ENCODE measurements around the gene ANKRD6.

The ANKRD6 gene

GRCh38 chr6:89508755-89509563 is 76.0 kb downstream of the ANKRD6 start:
- Histone ChIP-seq H3K4me1 (ENCODE audit: control insufficient read depth, insufficient read depth, low read length, poor library complexity, severe bottlenecking) (peaks cover 11% of the 10 kb centered on the region), H3K4me3 (ENCODE audit: extremely low read depth, insufficient read depth, low read length, poor library complexity, severe bottlenecking) (no peak overlapping the region), H3K36me3 (ENCODE audit: control insufficient read depth, insufficient read depth, low read length) (no peaks in the 10 kb centered on the region), H3K9me3 (ENCODE audit: control insufficient read depth, low read length) (no peaks in the 10 kb centered on the region), H3K27ac (ENCODE audit: low read depth, low read length, severe bottlenecking) (peak overlapping the region; percentile 50)
- WGBS, 2 experiments (ENCODE audit: insufficient coverage in 2 of 2) = 83 to 88% methylated on average over 2 to 5 of the region's 8 CpGs

GRCh38 chr6:89509777-89510281 is 76.9 kb downstream of the ANKRD6 start:
- Histone ChIP-seq H3K27ac (ENCODE audit: low read depth, low read length, severe bottlenecking) (no peak overlapping the region), H3K4me1 (ENCODE audit: control insufficient read depth, insufficient read depth, low read length, poor library complexity, severe bottlenecking) (peaks cover 11% of the 10 kb centered on the region), H3K4me3 (ENCODE audit: extremely low read depth, insufficient read depth, low read length, poor library complexity, severe bottlenecking) (no peak overlapping the region), H3K9me3 (ENCODE audit: control insufficient read depth, low read length) (no peaks in the 10 kb centered on the region), H3K36me3 (ENCODE audit: control insufficient read depth, insufficient read depth, low read length) (no peaks in the 10 kb centered on the region)
- 94 to 100% methylated on average over 2 to 3 of the region's 3 CpGs for WGBS, 2 experiments (ENCODE audit: insufficient coverage in 2 of 2)

- H3K4me1 ChIP-seq (ENCODE audit: control insufficient read depth, insufficient read depth, low read length, poor library complexity, severe bottlenecking) = peaks cover 11% of the 10 kb centered on the region
Observed at GRCh38 chr6:89510393-89510792, 77.4 kb downstream of the ANKRD6 start.

GRCh38 chr6:89518352-89519055 is 85.6 kb downstream of the ANKRD6 start:
- H3K36me3 ChIP-seq (ENCODE audit: control insufficient read depth, insufficient read depth, low read length) = no peaks in the 10 kb centered on the region
- WGBS, 2 experiments (ENCODE audit: insufficient coverage in 2 of 2) = 70 to 100% methylated on average over 1 of the region's 4 CpGs
- H3K4me1 ChIP-seq (ENCODE audit: control insufficient read depth, insufficient read depth, low read length, poor library complexity, severe bottlenecking) = no peaks in the 10 kb centered on the region
- H3K4me3 ChIP-seq (ENCODE audit: extremely low read depth, insufficient read depth, low read length, poor library complexity, severe bottlenecking) = no peak overlapping the region
- no peak overlapping the region for H3K27ac ChIP-seq (ENCODE audit: low read depth, low read length, severe bottlenecking)
- no peaks in the 10 kb centered on the region for H3K9me3 ChIP-seq (ENCODE audit: control insufficient read depth, low read length)

More at GRCh38 chr6:89510393-89510792, 77.4 kb downstream of the ANKRD6 start:
- Histone ChIP-seq H3K9me3 (ENCODE audit: control insufficient read depth, low read length) (no peaks in the 10 kb centered on the region), H3K4me3 (ENCODE audit: extremely low read depth, insufficient read depth, low read length, poor library complexity, severe bottlenecking) (no peak overlapping the region), H3K36me3 (ENCODE audit: control insufficient read depth, insufficient read depth, low read length) (no peaks in the 10 kb centered on the region), H3K27ac (ENCODE audit: low read depth, low read length, severe bottlenecking) (no peak overlapping the region)
- WGBS, 2 experiments (ENCODE audit: insufficient coverage in 2 of 2) = no CpG with 5 or more reads among the region's 1 CpG

- H3K36me3 ChIP-seq (ENCODE audit: control insufficient read depth, insufficient read depth, low read length) = no peaks in the 10 kb centered on the region
- H3K4me1 ChIP-seq (ENCODE audit: control insufficient read depth, insufficient read depth, low read length, poor library complexity, severe bottlenecking) = no peaks in the 10 kb centered on the region
- H3K4me3 ChIP-seq (ENCODE audit: extremely low read depth, insufficient read depth, low read length, poor library complexity, severe bottlenecking) = no peak overlapping the region
- no peaks in the 10 kb centered on the region for H3K9me3 ChIP-seq (ENCODE audit: control insufficient read depth, low read length)
- no peak overlapping the region for H3K27ac ChIP-seq (ENCODE audit: low read depth, low read length, severe bottlenecking)
Observed at GRCh38 chr6:89520736-89521135, 87.8 kb downstream of the ANKRD6 start.

- H3K9me3 ChIP-seq (ENCODE audit: control insufficient read depth, low read length) = no peaks in the 10 kb centered on the region
- H3K4me1 ChIP-seq (ENCODE audit: control insufficient read depth, insufficient read depth, low read length, poor library complexity, severe bottlenecking) = peaks cover 2% of the 10 kb centered on the region
- H3K36me3 ChIP-seq (ENCODE audit: control insufficient read depth, insufficient read depth, low read length) = no peaks in the 10 kb centered on the region
- no peak overlapping the region for H3K27ac ChIP-seq (ENCODE audit: low read depth, low read length, severe bottlenecking)
- no peak overlapping the region for H3K4me3 ChIP-seq (ENCODE audit: extremely low read depth, insufficient read depth, low read length, poor library complexity, severe bottlenecking)
- WGBS, 2 experiments (ENCODE audit: insufficient coverage in 2 of 2) = 67% methylated on average over 1 of the region's 2 CpGs; no CpG with 5 or more reads in 1 of the 2 experiments
Observed at GRCh38 chr6:89522778-89523177, 89.8 kb downstream of the ANKRD6 start.

GRCh38 chr6:89525786-89526562 is 93.0 kb downstream of the ANKRD6 start:
- Histone ChIP-seq H3K4me1 (ENCODE audit: control insufficient read depth, insufficient read depth, low read length, poor library complexity, severe bottlenecking) (peaks cover 4% of the 10 kb centered on the region), H3K4me3 (ENCODE audit: extremely low read depth, insufficient read depth, low read length, poor library complexity, severe bottlenecking) (no peak overlapping the region), H3K27ac (ENCODE audit: low read depth, low read length, severe bottlenecking) (no peak overlapping the region), H3K36me3 (ENCODE audit: control insufficient read depth, insufficient read depth, low read length) (no peaks in the 10 kb centered on the region), H3K9me3 (ENCODE audit: control insufficient read depth, low read length) (no peaks in the 10 kb centered on the region)
- WGBS, 2 experiments (ENCODE audit: insufficient coverage in 2 of 2) = 92 to 100% methylated on average over 2 to 4 of the region's 4 CpGs

GRCh38 chr6:89526563-89526869 is 93.6 kb downstream of the ANKRD6 start:
- Histone ChIP-seq H3K27ac (ENCODE audit: low read depth, low read length, severe bottlenecking) (no peak overlapping the region), H3K4me1 (ENCODE audit: control insufficient read depth, insufficient read depth, low read length, poor library complexity, severe bottlenecking) (peaks cover 4% of the 10 kb centered on the region), H3K4me3 (ENCODE audit: extremely low read depth, insufficient read depth, low read length, poor library complexity, severe bottlenecking) (no peak overlapping the region), H3K36me3 (ENCODE audit: control insufficient read depth, insufficient read depth, low read length) (no peaks in the 10 kb centered on the region), H3K9me3 (ENCODE audit: control insufficient read depth, low read length) (no peaks in the 10 kb centered on the region)
- 75 to 95% methylated on average over 2 of the region's 2 CpGs for WGBS, 2 experiments (ENCODE audit: insufficient coverage in 2 of 2)

- WGBS, 2 experiments (ENCODE audit: insufficient coverage in 2 of 2) = no CpG with 5 or more reads among the region's 2 CpGs
- Histone ChIP-seq H3K36me3 (ENCODE audit: control insufficient read depth, insufficient read depth, low read length) (no peaks in the 10 kb centered on the region), H3K4me3 (ENCODE audit: extremely low read depth, insufficient read depth, low read length, poor library complexity, severe bottlenecking) (no peak overlapping the region), H3K9me3 (ENCODE audit: control insufficient read depth, low read length) (no peaks in the 10 kb centered on the region), H3K27ac (ENCODE audit: low read depth, low read length, severe bottlenecking) (no peak overlapping the region), H3K4me1 (ENCODE audit: control insufficient read depth, insufficient read depth, low read length, poor library complexity, severe bottlenecking) (peaks cover 4% of the 10 kb centered on the region)
Observed at GRCh38 chr6:89527634-89528033, 94.7 kb downstream of the ANKRD6 start.

GRCh38 chr6:89528866-89529265 is 95.9 kb downstream of the ANKRD6 start:
- H3K9me3 ChIP-seq (ENCODE audit: control insufficient read depth, low read length) = no peaks in the 10 kb centered on the region
- H3K27ac ChIP-seq (ENCODE audit: low read depth, low read length, severe bottlenecking) = no peak overlapping the region
- no peak overlapping the region for H3K4me3 ChIP-seq (ENCODE audit: extremely low read depth, insufficient read depth, low read length, poor library complexity, severe bottlenecking)
- H3K36me3 ChIP-seq (ENCODE audit: control insufficient read depth, insufficient read depth, low read length) = no peaks in the 10 kb centered on the region
- H3K4me1 ChIP-seq (ENCODE audit: control insufficient read depth, insufficient read depth, low read length, poor library complexity, severe bottlenecking) = peaks cover 4% of the 10 kb centered on the region
